Endothelial cell (in vitro differentiated cells): ENCODE data around the gene ADAP1. TPM values are rescaled to one million over a fixed set of nuclear protein-coding genes. Genes with fewer than 3 reads are reported as not detected.

Source experiments
- DNase-seq: peaks from one replicate; pipeline ENCODE4 v3.0.0; 2021; ENCODE audit warnings: low spot score
- H3K27ac Mint-ChIP-seq: one replicate; pipeline ENCODE4 v1.8.0; 2021; ENCODE audit warnings: mixed read lengths, inconsistent platforms; ENCODE audit not compliant: unreplicated experiment
- H3K27me3 Mint-ChIP-seq: one replicate; pipeline ENCODE4 v1.8.0; 2021; ENCODE audit warnings: mild to moderate bottlenecking, moderate library complexity, mixed read lengths, inconsistent platforms; ENCODE audit not compliant: unreplicated experiment
- H3K36me3 Mint-ChIP-seq: one replicate; pipeline ENCODE4 v1.8.0; 2021; ENCODE audit warnings: mild to moderate bottlenecking, low read depth, mixed read lengths, inconsistent platforms; ENCODE audit not compliant: unreplicated experiment
- H3K4me1 Mint-ChIP-seq: one replicate; pipeline ENCODE4 v1.8.0; 2021; ENCODE audit warnings: mild to moderate bottlenecking, mixed read lengths, inconsistent platforms; ENCODE audit not compliant: unreplicated experiment
- H3K4me3 Mint-ChIP-seq: one replicate; pipeline ENCODE4 v1.8.0; 2021; ENCODE audit warnings: mild to moderate bottlenecking, mixed read lengths, inconsistent platforms; ENCODE audit not compliant: unreplicated experiment
- H3K9me3 Mint-ChIP-seq: one replicate; pipeline ENCODE4 v1.8.0; 2021; ENCODE audit warnings: mixed read lengths, inconsistent platforms; ENCODE audit not compliant: unreplicated experiment
- total RNA-seq: library from RNA; stranded (reverse); fragmentation: NEBNext Ultra II Directional; extraction: Animal tissue kit (Norgen Biotek cat#: 25700); gene quantifications from one replicate; pipeline ENCODE4 v1.2.1, GENCODE V29; 2021; ENCODE audit not compliant: unreplicated experiment
- TF ChIP-seq, protein P1 (sequence below): fragments of 200-600 bp; sonication (generic); IDR thresholded peaks from one replicate; pipeline ENCODE4 v1.5.0; 2021; ENCODE audit warnings: antibody characterized with exemption; ENCODE audit not compliant: unreplicated experiment

The ADAP1 gene
- total RNA-seq, 1 donor from 2014 or later = 1.7 TPM

- Mint-ChIP-seq H3K36me3 (peaks cover 5% of the 10 kb centered on the region), H3K27ac (peak overlapping the region; percentile 42), H3K4me1 (peaks cover under 1% of the 10 kb centered on the region), H3K9me3 (no peaks in the 10 kb centered on the region), H3K27me3 (peaks cover 5% of the 10 kb centered on the region), H3K4me3 (no peak overlapping the region)
- TF ChIP-seq, protein P1, sequence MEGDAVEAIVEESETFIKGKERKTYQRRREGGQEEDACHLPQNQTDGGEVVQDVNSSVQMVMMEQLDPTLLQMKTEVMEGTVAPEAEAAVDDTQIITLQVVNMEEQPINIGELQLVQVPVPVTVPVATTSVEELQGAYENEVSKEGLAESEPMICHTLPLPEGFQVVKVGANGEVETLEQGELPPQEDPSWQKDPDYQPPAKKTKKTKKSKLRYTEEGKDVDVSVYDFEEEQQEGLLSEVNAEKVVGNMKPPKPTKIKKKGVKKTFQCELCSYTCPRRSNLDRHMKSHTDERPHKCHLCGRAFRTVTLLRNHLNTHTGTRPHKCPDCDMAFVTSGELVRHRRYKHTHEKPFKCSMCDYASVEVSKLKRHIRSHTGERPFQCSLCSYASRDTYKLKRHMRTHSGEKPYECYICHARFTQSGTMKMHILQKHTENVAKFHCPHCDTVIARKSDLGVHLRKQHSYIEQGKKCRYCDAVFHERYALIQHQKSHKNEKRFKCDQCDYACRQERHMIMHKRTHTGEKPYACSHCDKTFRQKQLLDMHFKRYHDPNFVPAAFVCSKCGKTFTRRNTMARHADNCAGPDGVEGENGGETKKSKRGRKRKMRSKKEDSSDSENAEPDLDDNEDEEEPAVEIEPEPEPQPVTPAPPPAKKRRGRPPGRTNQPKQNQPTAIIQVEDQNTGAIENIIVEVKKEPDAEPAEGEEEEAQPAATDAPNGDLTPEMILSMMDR = no peak
- DNase-seq = no peak
Measured at GRCh38 chr7:994592-995308, 40.3 kb upstream of the ADAP1 start.

- no peak overlapping the region for H3K27ac Mint-ChIP-seq
- TF ChIP-seq, protein P1 = peak; percentile 98
- H3K4me1 Mint-ChIP-seq = peaks cover 2% of the 10 kb centered on the region
- peaks cover 2% of the 10 kb centered on the region for H3K36me3 Mint-ChIP-seq
- H3K27me3 Mint-ChIP-seq = peaks cover 8% of the 10 kb centered on the region
- no peaks in the 10 kb centered on the region for H3K9me3 Mint-ChIP-seq
- no peak overlapping the region for H3K4me3 Mint-ChIP-seq
- DNase-seq = peak; percentile 100
Measured at GRCh38 chr7:992709-993607, 38.5 kb upstream of the ADAP1 start.

DNA sequence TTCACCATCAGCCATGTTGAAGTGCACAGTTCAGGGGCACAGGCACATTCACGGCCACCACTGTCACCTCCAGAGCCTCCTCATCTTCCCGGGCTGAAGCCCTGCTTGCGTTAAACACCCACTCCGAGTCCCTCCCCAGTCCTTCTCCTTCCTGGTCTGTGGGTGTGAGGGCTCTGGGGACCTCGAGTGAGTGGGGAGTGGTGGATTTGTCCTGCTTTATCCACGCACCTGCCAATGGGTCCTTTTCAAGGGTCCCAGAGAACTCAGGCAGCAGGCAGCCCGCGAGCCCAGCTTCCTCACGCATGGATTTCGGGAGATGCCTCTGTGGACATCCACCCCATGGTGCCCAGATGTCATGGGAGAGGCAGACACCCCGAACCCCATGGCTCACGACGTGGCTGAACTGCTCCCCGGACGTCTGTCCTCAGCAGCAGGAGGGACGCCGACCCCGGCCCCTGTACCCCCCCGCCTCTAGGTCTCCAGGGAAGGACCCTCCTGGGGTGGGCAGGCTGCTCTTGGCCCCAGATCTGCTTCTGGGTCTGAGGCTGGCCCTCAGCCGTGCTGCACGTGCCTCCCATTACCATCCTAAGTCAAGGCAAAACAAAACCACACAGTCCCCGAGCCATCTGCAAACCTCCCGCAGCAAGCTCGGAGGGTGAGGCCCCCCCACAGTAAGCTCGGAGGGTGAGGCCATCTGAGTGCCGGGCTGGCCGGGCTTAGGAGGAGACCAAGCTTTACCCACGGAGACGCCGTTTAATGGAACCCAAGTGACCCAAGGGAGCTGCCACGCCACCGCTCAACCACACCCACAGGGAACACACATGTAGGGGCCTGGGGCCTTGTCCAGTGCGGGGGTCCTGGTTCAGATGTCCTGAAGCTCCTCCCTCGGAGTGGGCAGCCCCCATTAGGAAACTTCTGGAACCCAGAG lies 37.5 kb upstream of the ADAP1 start:
- peaks cover 2% of the 10 kb centered on the region for H3K4me1 Mint-ChIP-seq
- no peaks in the 10 kb centered on the region for H3K9me3 Mint-ChIP-seq
- DNase-seq = no peak
- TF ChIP-seq, protein P1 = no peak
- H3K4me3 Mint-ChIP-seq = no peak overlapping the region
- H3K27ac Mint-ChIP-seq = no peak overlapping the region
- H3K36me3 Mint-ChIP-seq = no peaks in the 10 kb centered on the region
- peaks cover 8% of the 10 kb centered on the region for H3K27me3 Mint-ChIP-seq

- TF ChIP-seq, protein P1 = no peak
- Mint-ChIP-seq H3K27ac (no peak overlapping the region), H3K36me3 (no peaks in the 10 kb centered on the region), H3K9me3 (no peaks in the 10 kb centered on the region), H3K4me3 (no peak overlapping the region), H3K4me1 (peaks cover 2% of the 10 kb centered on the region), H3K27me3 (peaks cover 11% of the 10 kb centered on the region)
- no peak for DNase-seq
Measured at GRCh38 chr7:990933-991728, 36.7 kb upstream of the ADAP1 start.
